ENCODE data around the gene OPN4. TPM values are rescaled to one million over a fixed set of nuclear protein-coding genes. Genes with fewer than 3 reads are reported as not detected.

The OPN4 gene
- polyA plus RNA-seq, 1 of the 3 experiments (the other 2 are of a cell fraction) = 0.03 TPM

DNA sequence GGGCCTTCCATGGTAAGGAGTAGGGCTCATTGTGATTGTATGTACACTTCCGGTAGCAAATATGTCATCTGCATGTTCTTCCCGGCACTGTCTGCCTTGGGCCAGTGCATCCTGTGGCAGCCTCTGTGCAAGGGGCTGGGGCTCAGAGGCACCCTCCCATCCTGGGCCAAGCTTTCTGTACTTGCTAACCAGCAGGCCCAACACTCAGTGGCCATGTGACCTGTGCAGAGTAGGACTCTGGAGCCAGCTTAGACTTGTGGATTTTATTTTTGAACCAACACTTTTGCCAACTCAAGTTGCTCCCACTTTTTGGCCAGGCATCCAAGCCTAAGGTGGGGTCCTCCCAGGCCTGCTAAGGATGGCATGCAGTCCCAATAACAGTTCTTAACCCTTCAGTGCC, 38.9 kb downstream of the OPN4 start:
- Histone ChIP-seq H2AFZ (ENCODE audit: low read depth) (no peak overlapping the region), H3K27ac (ENCODE audit: low read depth in 2 of 2, low read length in 1 of 2) (no peak overlapping the region), H4K20me1 (ENCODE audit: insufficient read depth) (no peaks in the 10 kb centered on the region), H3K79me2 (ENCODE audit: insufficient read depth) (no peaks in the 10 kb centered on the region), H3F3A (replicated peaks; ENCODE audit: insufficient read depth) (no peaks in the 10 kb centered on the region), H3K9me3 (no peaks in the 10 kb centered on the region), H3K36me3 (replicated peaks in 1 of 2; ENCODE audit: control insufficient read depth in 1 of 2, insufficient read depth in 2 of 2, low read length in 1 of 2) (no peaks in the 10 kb centered on the region), H3K9me2 (no peaks in the 10 kb centered on the region), H3K27me3 (ENCODE audit: insufficient read depth) (no peaks in the 10 kb centered on the region), H3K4me3 (ENCODE audit: low read depth in 2 of 2, low read length in 1 of 2) (no peak overlapping the region), H3K4me1 (ENCODE audit: control insufficient read depth in 1 of 2, insufficient read depth in 2 of 2, low read depth in 1 of 2, low read length in 1 of 2) (peaks cover 0 to 6% of the 10 kb centered on the region in 2 experiments; a peak in 1 of 4 replicates), H3K9ac (no peak overlapping the region), H3K4me2 (no peak overlapping the region)
- WGBS (ENCODE audit: low lambda C conversion rate) = no CpG with 5 or more reads among the region's 2 CpGs
- no peak for DNase-seq
- ChIA-PET CTCF (interaction anchor here (0.6 to 4.7 kb wide), 27 partner anchors 9 to 288 kb away, joined by 3 to 73 read pairs (median 5); no protein-coding TSS in a partner anchor), POLR2A (no interaction called here)
- TF ChIP-seq TEAD4 (IDR thresholded peaks at IDR 0.05; ENCODE audit: borderline replicate concordance, insufficient read depth) = no peak
- TF ChIP-seq NRF1 (IDR thresholded peaks at IDR 0.05; ENCODE audit: low read depth, low read length) = no peak
- no peak for TF ChIP-seq GATA2 (CRISPR knock-in tag; IDR thresholded peaks at IDR 0.05)
- no peak for TF ChIP-seq MXI1 (IDR thresholded peaks at IDR 0.05; ENCODE audit: low read depth, low read length)

DNA sequence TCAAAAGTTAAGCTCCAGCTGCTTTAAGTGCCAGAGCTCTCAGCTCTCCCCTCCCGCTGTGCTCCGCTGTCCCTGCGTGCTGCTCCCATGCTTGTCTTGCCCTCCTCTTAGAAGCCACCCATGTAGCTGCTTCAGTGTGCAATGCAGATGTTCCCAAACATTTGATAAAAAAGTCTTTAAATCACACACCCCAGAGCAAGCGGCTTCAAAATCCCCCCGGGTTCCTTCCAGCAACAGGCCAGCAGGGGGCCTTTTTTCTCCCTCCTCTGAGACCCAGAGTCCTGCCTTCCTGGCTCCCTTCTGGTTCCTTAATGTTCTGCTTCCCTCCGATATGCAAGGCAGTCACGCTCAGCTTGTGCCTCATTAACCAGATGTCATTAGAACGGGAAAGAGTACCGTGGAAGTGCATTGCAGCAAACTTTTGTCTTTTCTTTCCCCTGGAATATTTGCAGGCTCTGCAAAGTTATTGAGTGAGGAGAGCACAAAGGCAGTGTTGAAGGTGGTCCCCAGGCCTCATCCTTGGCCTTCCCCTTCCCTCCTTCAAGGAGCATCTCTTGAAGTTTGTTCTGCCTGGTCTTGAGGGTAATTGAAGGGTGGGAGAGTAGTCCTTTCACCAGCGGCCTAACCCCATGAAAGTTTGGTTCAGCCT, 39.5 kb downstream of the OPN4 start:
- Histone ChIP-seq H3K27me3 (ENCODE audit: insufficient read depth) (no peaks in the 10 kb centered on the region), H3K27ac (ENCODE audit: low read depth in 2 of 2, low read length in 1 of 2) (no peak overlapping the region), H4K20me1 (ENCODE audit: insufficient read depth) (no peaks in the 10 kb centered on the region), H3F3A (replicated peaks; ENCODE audit: insufficient read depth) (no peaks in the 10 kb centered on the region), H2AFZ (ENCODE audit: low read depth) (no peak overlapping the region), H3K9me3 (no peaks in the 10 kb centered on the region), H3K9me2 (no peaks in the 10 kb centered on the region), H3K4me2 (no peak overlapping the region), H3K4me1 (ENCODE audit: control insufficient read depth in 1 of 2, insufficient read depth in 2 of 2, low read depth in 1 of 2, low read length in 1 of 2) (peaks cover 0 to 6% of the 10 kb centered on the region in 2 experiments; a peak in 1 of 4 replicates), H3K79me2 (ENCODE audit: insufficient read depth) (no peaks in the 10 kb centered on the region), H3K9ac (no peak overlapping the region), H3K4me3 (ENCODE audit: low read depth in 2 of 2, low read length in 1 of 2) (no peak overlapping the region), H3K36me3 (replicated peaks in 1 of 2; ENCODE audit: control insufficient read depth in 1 of 2, insufficient read depth in 2 of 2, low read length in 1 of 2) (no peaks in the 10 kb centered on the region)
- TF ChIP-seq, protein P1, sequence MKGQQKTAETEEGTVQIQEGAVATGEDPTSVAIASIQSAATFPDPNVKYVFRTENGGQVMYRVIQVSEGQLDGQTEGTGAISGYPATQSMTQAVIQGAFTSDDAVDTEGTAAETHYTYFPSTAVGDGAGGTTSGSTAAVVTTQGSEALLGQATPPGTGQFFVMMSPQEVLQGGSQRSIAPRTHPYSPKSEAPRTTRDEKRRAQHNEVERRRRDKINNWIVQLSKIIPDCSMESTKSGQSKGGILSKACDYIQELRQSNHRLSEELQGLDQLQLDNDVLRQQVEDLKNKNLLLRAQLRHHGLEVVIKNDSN (IDR thresholded peaks at IDR 0.05; ENCODE audit: borderline replicate concordance, low read depth) = no peak
- TF ChIP-seq RAD21 (IDR thresholded peaks at IDR 0.05; ENCODE audit: low read length) (peak; percentile 64), POLR2AphosphoS5 (IDR thresholded peaks at IDR 0.05; ENCODE audit: low read depth, low read length) (no peak), SIN3A (IDR thresholded peaks at IDR 0.05; ENCODE audit: borderline replicate concordance, low read depth, low read length) (no peak), FOXM1 (IDR thresholded peaks at IDR 0.05; ENCODE audit: low read depth) (no peak), CHD2 (IDR thresholded peaks at IDR 0.05; ENCODE audit: low read length, partially characterized antibody) (no peak), SMC3 (IDR thresholded peaks at IDR 0.05; ENCODE audit: low read depth, low read length) (peak; percentile 69)
- TF ChIP-seq, protein P2, sequence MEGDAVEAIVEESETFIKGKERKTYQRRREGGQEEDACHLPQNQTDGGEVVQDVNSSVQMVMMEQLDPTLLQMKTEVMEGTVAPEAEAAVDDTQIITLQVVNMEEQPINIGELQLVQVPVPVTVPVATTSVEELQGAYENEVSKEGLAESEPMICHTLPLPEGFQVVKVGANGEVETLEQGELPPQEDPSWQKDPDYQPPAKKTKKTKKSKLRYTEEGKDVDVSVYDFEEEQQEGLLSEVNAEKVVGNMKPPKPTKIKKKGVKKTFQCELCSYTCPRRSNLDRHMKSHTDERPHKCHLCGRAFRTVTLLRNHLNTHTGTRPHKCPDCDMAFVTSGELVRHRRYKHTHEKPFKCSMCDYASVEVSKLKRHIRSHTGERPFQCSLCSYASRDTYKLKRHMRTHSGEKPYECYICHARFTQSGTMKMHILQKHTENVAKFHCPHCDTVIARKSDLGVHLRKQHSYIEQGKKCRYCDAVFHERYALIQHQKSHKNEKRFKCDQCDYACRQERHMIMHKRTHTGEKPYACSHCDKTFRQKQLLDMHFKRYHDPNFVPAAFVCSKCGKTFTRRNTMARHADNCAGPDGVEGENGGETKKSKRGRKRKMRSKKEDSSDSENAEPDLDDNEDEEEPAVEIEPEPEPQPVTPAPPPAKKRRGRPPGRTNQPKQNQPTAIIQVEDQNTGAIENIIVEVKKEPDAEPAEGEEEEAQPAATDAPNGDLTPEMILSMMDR (IDR thresholded peaks at IDR 0.05) = peak; percentile 75
- TF ChIP-seq, protein P3, sequence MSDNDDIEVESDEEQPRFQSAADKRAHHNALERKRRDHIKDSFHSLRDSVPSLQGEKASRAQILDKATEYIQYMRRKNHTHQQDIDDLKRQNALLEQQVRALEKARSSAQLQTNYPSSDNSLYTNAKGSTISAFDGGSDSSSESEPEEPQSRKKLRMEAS (IDR thresholded peaks at IDR 0.05; ENCODE audit: low read depth) = no peak
- TF ChIP-seq, protein P4, sequence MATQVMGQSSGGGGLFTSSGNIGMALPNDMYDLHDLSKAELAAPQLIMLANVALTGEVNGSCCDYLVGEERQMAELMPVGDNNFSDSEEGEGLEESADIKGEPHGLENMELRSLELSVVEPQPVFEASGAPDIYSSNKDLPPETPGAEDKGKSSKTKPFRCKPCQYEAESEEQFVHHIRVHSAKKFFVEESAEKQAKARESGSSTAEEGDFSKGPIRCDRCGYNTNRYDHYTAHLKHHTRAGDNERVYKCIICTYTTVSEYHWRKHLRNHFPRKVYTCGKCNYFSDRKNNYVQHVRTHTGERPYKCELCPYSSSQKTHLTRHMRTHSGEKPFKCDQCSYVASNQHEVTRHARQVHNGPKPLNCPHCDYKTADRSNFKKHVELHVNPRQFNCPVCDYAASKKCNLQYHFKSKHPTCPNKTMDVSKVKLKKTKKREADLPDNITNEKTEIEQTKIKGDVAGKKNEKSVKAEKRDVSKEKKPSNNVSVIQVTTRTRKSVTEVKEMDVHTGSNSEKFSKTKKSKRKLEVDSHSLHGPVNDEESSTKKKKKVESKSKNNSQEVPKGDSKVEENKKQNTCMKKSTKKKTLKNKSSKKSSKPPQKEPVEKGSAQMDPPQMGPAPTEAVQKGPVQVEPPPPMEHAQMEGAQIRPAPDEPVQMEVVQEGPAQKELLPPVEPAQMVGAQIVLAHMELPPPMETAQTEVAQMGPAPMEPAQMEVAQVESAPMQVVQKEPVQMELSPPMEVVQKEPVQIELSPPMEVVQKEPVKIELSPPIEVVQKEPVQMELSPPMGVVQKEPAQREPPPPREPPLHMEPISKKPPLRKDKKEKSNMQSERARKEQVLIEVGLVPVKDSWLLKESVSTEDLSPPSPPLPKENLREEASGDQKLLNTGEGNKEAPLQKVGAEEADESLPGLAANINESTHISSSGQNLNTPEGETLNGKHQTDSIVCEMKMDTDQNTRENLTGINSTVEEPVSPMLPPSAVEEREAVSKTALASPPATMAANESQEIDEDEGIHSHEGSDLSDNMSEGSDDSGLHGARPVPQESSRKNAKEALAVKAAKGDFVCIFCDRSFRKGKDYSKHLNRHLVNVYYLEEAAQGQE (IDR thresholded peaks at IDR 0.05; ENCODE audit: low read depth, low read length) = no peak
- ChIA-PET CTCF (interaction anchor here (0.6 to 4.7 kb wide), 28 partner anchors 9 to 288 kb away, joined by 3 to 73 read pairs (median 5); partner anchors contain the start of gene LDB3), POLR2A (no interaction called here)
- 53% methylated on average over 10 of the region's 10 CpGs for WGBS (ENCODE audit: low lambda C conversion rate)
- DNase-seq = peak; percentile 75
